DOHH2 (cell line): ENCODE results near the gene POFUT1.

Experiments used
- EZH2phosphoT487 ChIP-seq: fragments of 200-600 bp; sonication (generic); IDR thresholded peaks from 2 replicates; pipeline ENCODE4 v1.6.1; 2017; ENCODE audit warnings: borderline replicate concordance, mild to moderate bottlenecking, antibody characterized with exemption, low read length, moderate library complexity, mixed read lengths
- TF ChIP-seq, protein P1 (sequence below): fragments of 200-600 bp; sonication (generic); IDR thresholded peaks from one replicate; pipeline ENCODE4 v1.5.1; 2014; ENCODE audit warnings: antibody characterized with exemption, mild to moderate bottlenecking, low read depth, low read length; ENCODE audit not compliant: poor library complexity, severe bottlenecking

- TF ChIP-seq, protein P1, sequence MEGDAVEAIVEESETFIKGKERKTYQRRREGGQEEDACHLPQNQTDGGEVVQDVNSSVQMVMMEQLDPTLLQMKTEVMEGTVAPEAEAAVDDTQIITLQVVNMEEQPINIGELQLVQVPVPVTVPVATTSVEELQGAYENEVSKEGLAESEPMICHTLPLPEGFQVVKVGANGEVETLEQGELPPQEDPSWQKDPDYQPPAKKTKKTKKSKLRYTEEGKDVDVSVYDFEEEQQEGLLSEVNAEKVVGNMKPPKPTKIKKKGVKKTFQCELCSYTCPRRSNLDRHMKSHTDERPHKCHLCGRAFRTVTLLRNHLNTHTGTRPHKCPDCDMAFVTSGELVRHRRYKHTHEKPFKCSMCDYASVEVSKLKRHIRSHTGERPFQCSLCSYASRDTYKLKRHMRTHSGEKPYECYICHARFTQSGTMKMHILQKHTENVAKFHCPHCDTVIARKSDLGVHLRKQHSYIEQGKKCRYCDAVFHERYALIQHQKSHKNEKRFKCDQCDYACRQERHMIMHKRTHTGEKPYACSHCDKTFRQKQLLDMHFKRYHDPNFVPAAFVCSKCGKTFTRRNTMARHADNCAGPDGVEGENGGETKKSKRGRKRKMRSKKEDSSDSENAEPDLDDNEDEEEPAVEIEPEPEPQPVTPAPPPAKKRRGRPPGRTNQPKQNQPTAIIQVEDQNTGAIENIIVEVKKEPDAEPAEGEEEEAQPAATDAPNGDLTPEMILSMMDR: no peak
- no peak for TF ChIP-seq EZH2phosphoT487
These were observed 6.2 kb downstream of the POFUT1 start for GRCh38 chr20:32213870-32214269.
